H1 (cell line): ENCODE data around the gene RFT1. TPM values are rescaled to one million over a fixed set of nuclear protein-coding genes. Genes with fewer than 3 reads are reported as not detected.

Experiments used
- HDAC2 ChIP-seq, 2 experiments: fragments of 300-600 bp in 1 of 2; sonication (generic) in 1 of 2; IDR thresholded peaks; 2 replicates each; pipeline ENCODE4 v1.6.1; 2011 to 2012; ENCODE audit warnings: low read depth in 2 of 2, low read length in 2 of 2, mild to moderate bottlenecking in 2 of 2, moderate library complexity in 2 of 2, borderline replicate concordance in 1 of 2, inconsistent platforms in 1 of 2
- TBP ChIP-seq: IDR thresholded peaks from 2 replicates; pipeline ENCODE4 v1.6.1; 2011; ENCODE audit warnings: low read depth, low read length, improper control_type of control experiment
- polyA plus RNA-seq, 7 experiments: library from polyadenylated mRNA; depleted of rRNA in 3 of 7; stranded (reverse) in 5 of 7; unstranded in 2 of 7; fragments of >200 nt in 5 of 7; fragments of 200-250 nt in 2 of 7; gene quantifications; 1 replicate in 5 of 7; 2 replicates in 1 of 7; 4 replicates in 1 of 7; pipeline versions ENCODE4 v1.2.1 to v1.2.3, GENCODE V29; 2011 to 2013; ENCODE audit warnings: missing spikeins in 2 of 7, mixed read lengths in 2 of 7
- total RNA-seq: library from RNA; stranded (reverse); fragmentation: NEBNext Ultra II Directional; extraction: Animal tissue kit (Norgen Biotek cat#: 25700); gene quantifications from 2 replicates; pipeline ENCODE4 v1.2.1, GENCODE V29; 2021

RFT1 gene
- total and polyA plus RNA-seq, 2 of the 8 experiments (the other 6 are each of a cell fraction or from before 2014, with no cell fraction given): 27.7 to 42.4 TPM

- TF ChIP-seq HDAC2 (IDR thresholded peaks at IDR 0.05; ENCODE audit: borderline replicate concordance in 1 of 2, low read depth in 2 of 2, low read length in 2 of 2): no peak
- no peak for TF ChIP-seq TBP
These were observed 85.9 kb downstream of the RFT1 start (continued) for GRCh38 chr3:53044371-53044710.
